T-helper 22 cell (primary cell): Measurements from ENCODE around the gene PACSIN1.

Experiments used
- DNase-seq: peaks from one replicate; pipeline ENCODE4 v3.0.0-alpha.2; 2020; ENCODE audit warnings: low read depth

Gene PACSIN1

GRCh38 chr6:34562350-34562749 lies 96.5 kb downstream of the PACSIN1 start:
- DNase-seq = no peak

- no peak for DNase-seq
Measured at GRCh38 chr6:34562861-34563512, 97.1 kb downstream of the PACSIN1 start.

- no peak for DNase-seq
Measured at GRCh38 chr6:34563513-34563870, 97.6 kb downstream of the PACSIN1 start.

GRCh38 chr6:34564181-34564580 lies 98.3 kb downstream of the PACSIN1 start:
- DNase-seq = no peak

GRCh38 chr6:34565722-34566137 lies 99.9 kb downstream of the PACSIN1 start:
- DNase-seq = no peak

GRCh38 chr6:34566830-34567546 lies 101.1 kb downstream of the PACSIN1 start:
- DNase-seq = no peak

- no peak for DNase-seq
Measured at GRCh38 chr6:34568341-34569201, 102.7 kb downstream of the PACSIN1 start.

GRCh38 chr6:34569361-34569973 lies 103.6 kb downstream of the PACSIN1 start:
- no peak for DNase-seq

- no peak for DNase-seq
Measured at GRCh38 chr6:34570066-34570833, 104.4 kb downstream of the PACSIN1 start.

GRCh38 chr6:34571388-34571787 lies 105.5 kb downstream of the PACSIN1 start:
- no peak for DNase-seq

- no peak for DNase-seq
Measured at GRCh38 chr6:34572021-34572420, 106.1 kb downstream of the PACSIN1 start.

GRCh38 chr6:34572585-34572984 lies 106.7 kb downstream of the PACSIN1 start:
- DNase-seq = no peak

GRCh38 chr6:34573567-34574183 lies 107.8 kb downstream of the PACSIN1 start:
- DNase-seq = no peak

GRCh38 chr6:34574647-34575293 lies 108.9 kb downstream of the PACSIN1 start:
- no peak for DNase-seq

- no peak for DNase-seq
Measured at GRCh38 chr6:34575326-34575725, 109.5 kb downstream of the PACSIN1 start.

- no peak for DNase-seq
Measured at GRCh38 chr6:34576286-34576955, 110.5 kb downstream of the PACSIN1 start.

GRCh38 chr6:34578445-34579262 lies 112.8 kb downstream of the PACSIN1 start:
- DNase-seq = no peak

- no peak for DNase-seq
Measured at GRCh38 chr6:34580707-34581560, 115.1 kb downstream of the PACSIN1 start.
